GOT3 (cell line): Measurements from ENCODE around the gene RFPL3.
"Not testable (repeated sequence)": the region's sequence is repeated elsewhere in the genome, so short reads cannot be mapped to it uniquely, and the experiment has no call there.

Experiments
- DNase-seq: peaks from one replicate; lab custom pipeline; 2025; ENCODE audit warnings: mixed read lengths; lab: John Stamatoyannopoulos, UW

RFPL3 gene

GRCh38 chr22:32353840-32354239, 3.8 kb upstream of the RFPL3 start:
- DNase-seq, result no peak

GRCh38 chr22:32354360-32355351, 3.0 kb upstream of the RFPL3 start:
- DNase-seq, result no peak

GRCh38 chr22:32355760-32356159, 1.9 kb upstream of the RFPL3 start:
- no peak for DNase-seq

- not testable (repeated sequence) for DNase-seq
Observed at GRCh38 chr22:32360096-32360495, 2.4 kb downstream of the RFPL3 start.

GRCh38 chr22:32361257-32361656, 3.6 kb downstream of the RFPL3 start:
- DNase-seq, result no peak

- DNase-seq, result no peak
Observed at GRCh38 chr22:32364210-32364609, 6.5 kb downstream of the RFPL3 start.

- no peak for DNase-seq
Observed at GRCh38 chr22:32375678-32376450, 18.2 kb downstream of the RFPL3 start.

- DNase-seq, result no peak
Observed at GRCh38 chr22:32376681-32377080, 19.0 kb downstream of the RFPL3 start.

- no peak for DNase-seq
Observed at GRCh38 chr22:32378707-32379272, 21.1 kb downstream of the RFPL3 start.

- no peak for DNase-seq
Observed at GRCh38 chr22:32380991-32381390, 23.3 kb downstream of the RFPL3 start.

GRCh38 chr22:32385681-32386080, 28.0 kb downstream of the RFPL3 start:
- no peak for DNase-seq

- DNase-seq, result no peak
Observed at GRCh38 chr22:32389685-32390084, 32.0 kb downstream of the RFPL3 start.

GRCh38 chr22:32395107-32395506, 37.4 kb downstream of the RFPL3 start:
- no peak for DNase-seq

- DNase-seq, result no peak
Observed at GRCh38 chr22:32396255-32396654, 38.6 kb downstream of the RFPL3 start.

GRCh38 chr22:32396746-32397145, 39.1 kb downstream of the RFPL3 start:
- no peak for DNase-seq

GRCh38 chr22:32401486-32401885, 43.8 kb downstream of the RFPL3 start:
- no peak for DNase-seq

- no peak for DNase-seq
Observed at GRCh38 chr22:32404021-32404420, 46.4 kb downstream of the RFPL3 start.

GRCh38 chr22:32407312-32407711, 49.6 kb downstream of the RFPL3 start:
- DNase-seq, result no peak

- no peak for DNase-seq
Observed at GRCh38 chr22:32407936-32408335, 50.3 kb downstream of the RFPL3 start.

GRCh38 chr22:32409977-32410376, 52.3 kb downstream of the RFPL3 start:
- DNase-seq, result no peak

GRCh38 chr22:32410459-32410858, 52.8 kb downstream of the RFPL3 start:
- DNase-seq, result no peak
